ENCODE data around the gene HGD. TPM values are rescaled to one million over a fixed set of nuclear protein-coding genes. Genes with fewer than 3 reads are reported as not detected.

Gene HGD
- total RNA-seq, 1 donor from 2014 or later = 0.16 TPM

GRCh38 chr3:120664926-120665325 lies 17.1 kb downstream of the HGD start:
- DNase-seq (ENCODE audit: low spot score) = no peak
- H3K27ac Mint-ChIP-seq = no peak overlapping the region
- H3K36me3 Mint-ChIP-seq (ENCODE audit: low read depth) = no peaks in the 10 kb centered on the region
- intact Hi-C loops (cut with micrococcal nuclease) = no loop called here
- peaks cover 8% of the 10 kb centered on the region for H3K27me3 Mint-ChIP-seq (ENCODE audit: insufficient read depth)
- no peaks in the 10 kb centered on the region for H3K9me3 Mint-ChIP-seq
- H3K4me1 Mint-ChIP-seq (ENCODE audit: low read depth) = no peaks in the 10 kb centered on the region
- no peak overlapping the region for H3K4me3 Mint-ChIP-seq

DNA sequence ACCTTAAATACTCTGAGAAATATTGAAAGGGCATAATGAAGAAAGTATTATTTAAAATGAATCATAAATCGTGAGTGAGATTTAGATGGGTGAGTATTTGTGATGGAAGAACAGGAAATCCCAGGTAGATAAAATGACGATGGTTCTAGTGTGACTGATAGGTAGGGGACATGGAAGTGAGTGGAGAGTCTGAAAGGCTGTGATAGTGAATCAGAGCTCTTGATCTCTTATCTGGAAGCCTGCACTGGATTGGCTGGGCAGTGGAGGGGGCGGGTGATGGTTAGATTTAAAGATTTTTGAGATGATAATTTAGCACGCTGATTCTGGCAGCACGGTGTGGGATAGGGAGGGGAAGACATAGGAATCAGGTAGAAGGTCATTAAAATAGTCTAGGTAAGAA lies 20.1 kb downstream of the HGD start:
- no peaks in the 10 kb centered on the region for H3K4me1 Mint-ChIP-seq (ENCODE audit: low read depth)
- H3K36me3 Mint-ChIP-seq (ENCODE audit: low read depth) = no peaks in the 10 kb centered on the region
- no peak overlapping the region for H3K4me3 Mint-ChIP-seq
- DNase-seq (ENCODE audit: low spot score) = no peak
- no peaks in the 10 kb centered on the region for H3K9me3 Mint-ChIP-seq
- H3K27me3 Mint-ChIP-seq (ENCODE audit: insufficient read depth) = peaks cover 8% of the 10 kb centered on the region
- H3K27ac Mint-ChIP-seq = no peak overlapping the region
- intact Hi-C loops (cut with micrococcal nuclease) = no loop called here

- Mint-ChIP-seq H3K9me3 (no peaks in the 10 kb centered on the region), H3K4me3 (no peak overlapping the region), H3K27me3 (ENCODE audit: insufficient read depth) (peaks cover 8% of the 10 kb centered on the region), H3K36me3 (ENCODE audit: low read depth) (no peaks in the 10 kb centered on the region), H3K27ac (no peak overlapping the region), H3K4me1 (ENCODE audit: low read depth) (no peaks in the 10 kb centered on the region)
- no peak for DNase-seq (ENCODE audit: low spot score)
- intact Hi-C loops (cut with micrococcal nuclease) = no loop called here
These were observed 20.7 kb downstream of the HGD start for GRCh38 chr3:120661106-120661905.

DNA sequence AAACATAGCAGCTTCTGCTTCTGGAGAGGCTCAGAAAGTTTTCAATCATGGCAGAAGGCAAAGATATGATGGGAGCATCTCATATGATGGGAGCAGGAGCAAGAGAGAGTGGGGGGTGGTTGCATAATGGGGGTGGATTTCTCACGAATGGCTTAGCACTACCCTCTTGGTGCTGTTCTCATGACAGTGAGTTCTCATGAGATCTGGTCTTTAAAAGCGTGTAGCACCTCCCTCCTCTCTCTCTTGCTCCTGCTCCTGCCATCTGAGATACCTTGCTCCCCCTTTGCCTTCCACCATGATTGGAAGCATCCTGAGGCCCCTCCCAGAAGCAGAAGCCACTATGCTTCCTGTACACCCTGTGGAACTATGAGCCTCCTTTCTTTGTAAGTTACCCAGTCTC lies 22.2 kb downstream of the HGD start:
- intact Hi-C loops (cut with micrococcal nuclease) = no loop called here
- H3K27ac Mint-ChIP-seq = no peak overlapping the region
- H3K36me3 Mint-ChIP-seq (ENCODE audit: low read depth) = no peaks in the 10 kb centered on the region
- DNase-seq (ENCODE audit: low spot score) = no peak
- peaks cover 8% of the 10 kb centered on the region for H3K27me3 Mint-ChIP-seq (ENCODE audit: insufficient read depth)
- H3K4me1 Mint-ChIP-seq (ENCODE audit: low read depth) = no peaks in the 10 kb centered on the region
- no peaks in the 10 kb centered on the region for H3K9me3 Mint-ChIP-seq
- no peak overlapping the region for H3K4me3 Mint-ChIP-seq

- Mint-ChIP-seq H3K4me1 (ENCODE audit: low read depth) (no peaks in the 10 kb centered on the region), H3K4me3 (no peak overlapping the region), H3K27ac (no peak overlapping the region), H3K36me3 (ENCODE audit: low read depth) (no peaks in the 10 kb centered on the region), H3K9me3 (no peaks in the 10 kb centered on the region), H3K27me3 (ENCODE audit: insufficient read depth) (peaks cover 8% of the 10 kb centered on the region)
- intact Hi-C loops (cut with micrococcal nuclease) = no loop called here
- DNase-seq (ENCODE audit: low spot score) = no peak
These were observed 22.8 kb downstream of the HGD start for GRCh38 chr3:120659285-120659684.

DNA sequence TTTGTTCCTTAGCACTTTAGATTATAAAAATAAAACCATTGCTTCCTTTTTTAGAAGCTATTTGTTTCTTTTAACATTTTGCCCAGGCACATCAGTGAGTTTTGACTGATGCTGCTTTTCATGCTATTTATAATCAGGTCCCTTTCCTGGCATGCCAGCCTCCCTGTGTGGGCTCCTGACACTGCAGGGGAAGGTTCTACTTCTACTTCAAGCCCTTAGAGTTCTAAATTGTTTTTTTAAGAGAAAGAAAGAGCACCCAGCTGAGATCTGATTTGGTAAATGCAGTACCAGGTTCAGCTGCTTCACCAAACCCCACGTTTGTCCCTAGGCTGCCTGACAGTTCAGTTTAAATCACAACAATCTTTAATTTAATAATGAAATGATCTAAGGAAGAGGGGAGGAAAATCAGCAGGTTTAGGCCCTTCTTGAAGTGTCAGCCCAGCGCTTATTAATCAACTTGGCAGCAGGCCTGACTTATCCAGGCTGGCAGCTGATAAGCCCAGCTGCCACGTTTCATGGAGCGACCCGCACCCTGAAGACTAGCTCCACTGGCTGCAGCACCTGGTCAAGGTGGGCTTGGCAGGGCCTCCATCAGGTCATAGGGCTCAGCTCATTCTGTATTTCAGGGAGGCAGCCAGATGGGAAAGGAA lies 29.0 kb downstream of the HGD start:
- Mint-ChIP-seq H3K4me1 (ENCODE audit: low read depth) (no peaks in the 10 kb centered on the region), H3K4me3 (no peak overlapping the region), H3K36me3 (ENCODE audit: low read depth) (no peaks in the 10 kb centered on the region), H3K27me3 (ENCODE audit: insufficient read depth) (no peaks in the 10 kb centered on the region), H3K27ac (no peak overlapping the region), H3K9me3 (no peaks in the 10 kb centered on the region)
- intact Hi-C loops (cut with micrococcal nuclease) = no loop called here
- no peak for DNase-seq (ENCODE audit: low spot score)

GRCh38 chr3:120652281-120652680 lies 29.8 kb downstream of the HGD start:
- no peak overlapping the region for H3K27ac Mint-ChIP-seq
- H3K9me3 Mint-ChIP-seq = no peaks in the 10 kb centered on the region
- no peaks in the 10 kb centered on the region for H3K27me3 Mint-ChIP-seq (ENCODE audit: insufficient read depth)
- no peak for DNase-seq (ENCODE audit: low spot score)
- H3K36me3 Mint-ChIP-seq (ENCODE audit: low read depth) = no peaks in the 10 kb centered on the region
- no peak overlapping the region for H3K4me3 Mint-ChIP-seq
- no peaks in the 10 kb centered on the region for H3K4me1 Mint-ChIP-seq (ENCODE audit: low read depth)
- intact Hi-C loops (cut with micrococcal nuclease) = no loop called here

- Mint-ChIP-seq H3K27ac (no peak overlapping the region), H3K36me3 (ENCODE audit: low read depth) (no peaks in the 10 kb centered on the region), H3K9me3 (no peaks in the 10 kb centered on the region), H3K4me1 (ENCODE audit: low read depth) (no peaks in the 10 kb centered on the region), H3K27me3 (ENCODE audit: insufficient read depth) (no peaks in the 10 kb centered on the region), H3K4me3 (no peak overlapping the region)
- intact Hi-C loops (cut with micrococcal nuclease) = no loop called here
- DNase-seq (ENCODE audit: low spot score) = no peak
These were observed 31.7 kb downstream of the HGD start for GRCh38 chr3:120650311-120650710.

GRCh38 chr3:120649830-120650233 lies 32.2 kb downstream of the HGD start:
- no peaks in the 10 kb centered on the region for H3K36me3 Mint-ChIP-seq (ENCODE audit: low read depth)
- no peak for DNase-seq (ENCODE audit: low spot score)
- no peak overlapping the region for H3K4me3 Mint-ChIP-seq
- H3K4me1 Mint-ChIP-seq (ENCODE audit: low read depth) = no peaks in the 10 kb centered on the region
- no peaks in the 10 kb centered on the region for H3K9me3 Mint-ChIP-seq
- no peak overlapping the region for H3K27ac Mint-ChIP-seq
- H3K27me3 Mint-ChIP-seq (ENCODE audit: insufficient read depth) = no peaks in the 10 kb centered on the region
- intact Hi-C loops (cut with micrococcal nuclease) = no loop called here

- Mint-ChIP-seq H3K27ac (no peak overlapping the region), H3K9me3 (no peaks in the 10 kb centered on the region), H3K27me3 (ENCODE audit: insufficient read depth) (peaks cover 2% of the 10 kb centered on the region), H3K4me1 (ENCODE audit: low read depth) (no peaks in the 10 kb centered on the region), H3K4me3 (no peak overlapping the region), H3K36me3 (ENCODE audit: low read depth) (no peaks in the 10 kb centered on the region)
- intact Hi-C loops (cut with micrococcal nuclease) = no loop called here
- no peak for DNase-seq (ENCODE audit: low spot score)
These were observed 33.7 kb downstream of the HGD start for GRCh38 chr3:120648290-120648689.

GRCh38 chr3:120646771-120647432 lies 35.1 kb downstream of the HGD start:
- H3K36me3 Mint-ChIP-seq (ENCODE audit: low read depth) = no peaks in the 10 kb centered on the region

GRCh38 chr3:120645083-120645845 lies 36.8 kb downstream of the HGD start:
- H3K27ac Mint-ChIP-seq = no peak overlapping the region
- H3K4me1 Mint-ChIP-seq (ENCODE audit: low read depth) = peaks cover 1% of the 10 kb centered on the region
- H3K36me3 Mint-ChIP-seq (ENCODE audit: low read depth) = no peaks in the 10 kb centered on the region
- H3K27me3 Mint-ChIP-seq (ENCODE audit: insufficient read depth) = peaks cover 2% of the 10 kb centered on the region
- intact Hi-C loops (cut with micrococcal nuclease) = no loop called here
- DNase-seq (ENCODE audit: low spot score) = no peak
- H3K9me3 Mint-ChIP-seq = no peaks in the 10 kb centered on the region
- H3K4me3 Mint-ChIP-seq = no peak overlapping the region

More at GRCh38 chr3:120646771-120647432, 35.1 kb downstream of the HGD start:
- H3K9me3 Mint-ChIP-seq = no peaks in the 10 kb centered on the region
- H3K4me3 Mint-ChIP-seq = no peak overlapping the region
- intact Hi-C loops (cut with micrococcal nuclease) = no loop called here
- no peak for DNase-seq (ENCODE audit: low spot score)
- H3K4me1 Mint-ChIP-seq (ENCODE audit: low read depth) = no peaks in the 10 kb centered on the region
- peaks cover 2% of the 10 kb centered on the region for H3K27me3 Mint-ChIP-seq (ENCODE audit: insufficient read depth)
- no peak overlapping the region for H3K27ac Mint-ChIP-seq
